ENCODE measurements around the gene FAF2.

DNA sequence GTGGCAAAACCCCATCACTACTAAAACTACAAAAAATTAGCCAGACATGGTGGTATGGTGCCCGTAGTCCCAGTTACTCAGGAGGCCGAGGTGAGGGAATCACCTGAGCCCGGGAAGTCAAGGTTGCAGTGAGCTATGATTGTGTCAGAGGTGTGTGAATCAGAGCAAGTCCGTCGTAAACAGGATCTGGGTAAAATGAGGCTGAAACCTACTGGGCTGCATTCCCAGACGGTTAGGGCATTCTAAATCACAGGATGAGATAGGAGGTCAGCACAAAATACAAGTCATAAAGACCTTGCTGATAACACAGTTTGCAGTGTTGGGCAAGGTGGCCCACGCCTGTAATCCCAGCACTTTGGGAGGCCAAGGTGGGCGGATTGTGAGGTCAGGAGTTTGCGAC lies 29.9 kb upstream of the FAF2 start:
- TF ChIP-seq, protein P1, sequence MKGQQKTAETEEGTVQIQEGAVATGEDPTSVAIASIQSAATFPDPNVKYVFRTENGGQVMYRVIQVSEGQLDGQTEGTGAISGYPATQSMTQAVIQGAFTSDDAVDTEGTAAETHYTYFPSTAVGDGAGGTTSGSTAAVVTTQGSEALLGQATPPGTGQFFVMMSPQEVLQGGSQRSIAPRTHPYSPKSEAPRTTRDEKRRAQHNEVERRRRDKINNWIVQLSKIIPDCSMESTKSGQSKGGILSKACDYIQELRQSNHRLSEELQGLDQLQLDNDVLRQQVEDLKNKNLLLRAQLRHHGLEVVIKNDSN (IDR thresholded peaks at IDR 0.05; ENCODE audit: borderline replicate concordance, extremely low read length, insufficient read depth, low read depth, low read length): no peak
- no peak for TF ChIP-seq TAF1 (IDR thresholded peaks at IDR 0.05; ENCODE audit: borderline replicate concordance, low read depth, low read length)
- no peak for TF ChIP-seq CREB1 (IDR thresholded peaks at IDR 0.05; ENCODE audit: low read depth)

All from GM12878 (cell line).